SHP77 treated with DMSO at 0.1 percent for 48 hours (cell line): ENCODE measurements around the gene ZNF300.
"Not testable (repeated sequence)": the region's sequence is repeated elsewhere in the genome, so short reads cannot be mapped to it uniquely, and the experiment has no call there.

Source experiments
- DNase-seq: peaks from one replicate; lab custom pipeline; 2025; lab: John Stamatoyannopoulos, UW

ZNF300 gene

GRCh38 chr5:150845185-150845859 lies 59.5 kb downstream of the ZNF300 start:
- DNase-seq: not testable (repeated sequence)
